Stimulated activated CD8-positive, alpha-beta memory T cell treated with anti-CD3 and anti-CD28 coated beads, Interleukin-7, amount 100 ng/mL, for 48 hours (primary cell): ENCODE data around the gene ZFAND3.
"Not testable (repeated sequence)": the region's sequence is repeated elsewhere in the genome, so short reads cannot be mapped to it uniquely, and the experiment has no call there.

Experiments
- DNase-seq, 2 donors: peaks; one replicate each; pipeline ENCODE4 v3.0.0-alpha.2; 2020; ENCODE audit warnings: low read depth in 1 of 2; ENCODE audit errors: extremely low read depth in 1 of 2

Gene ZFAND3

DNA sequence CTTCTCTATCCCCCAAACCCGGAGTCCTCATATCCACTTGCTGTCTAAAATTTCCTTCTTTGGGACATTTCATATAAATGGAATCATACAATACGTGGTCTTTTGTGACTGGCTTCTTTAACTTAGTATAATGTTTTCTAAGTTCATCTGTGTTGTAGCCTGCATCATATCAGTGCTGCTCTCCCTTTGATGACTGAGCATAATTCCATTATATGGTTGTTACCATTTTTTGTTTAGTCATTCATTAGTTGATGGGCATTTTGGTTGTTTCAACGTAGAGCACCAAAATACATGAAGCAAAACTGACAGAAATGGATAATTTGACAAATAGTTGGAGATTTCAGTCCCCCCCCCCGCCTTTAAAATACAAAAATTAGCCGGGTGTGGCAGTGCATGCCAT is 71.5 kb downstream of the ZFAND3 start:
- DNase-seq: no peak

DNA sequence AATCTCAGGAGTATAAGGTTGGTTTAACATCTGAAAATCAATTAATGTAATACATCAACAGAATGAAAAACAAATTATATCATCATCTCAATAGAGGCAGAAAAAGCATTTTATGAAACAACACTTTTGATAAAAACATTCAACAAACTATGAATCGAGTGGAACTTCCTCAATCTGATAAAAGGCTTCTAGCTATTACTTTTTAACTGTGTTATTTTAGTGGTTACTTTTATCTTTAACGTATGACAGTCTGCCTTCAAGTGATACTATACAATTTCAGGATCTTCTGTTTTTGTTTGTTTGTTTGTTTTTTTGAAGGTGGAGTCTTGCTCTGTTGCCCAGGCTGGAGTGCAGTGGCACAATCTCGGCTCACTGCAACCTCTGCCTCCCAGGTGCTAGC is 73.7 kb downstream of the ZFAND3 start:
- no peak for DNase-seq

DNA sequence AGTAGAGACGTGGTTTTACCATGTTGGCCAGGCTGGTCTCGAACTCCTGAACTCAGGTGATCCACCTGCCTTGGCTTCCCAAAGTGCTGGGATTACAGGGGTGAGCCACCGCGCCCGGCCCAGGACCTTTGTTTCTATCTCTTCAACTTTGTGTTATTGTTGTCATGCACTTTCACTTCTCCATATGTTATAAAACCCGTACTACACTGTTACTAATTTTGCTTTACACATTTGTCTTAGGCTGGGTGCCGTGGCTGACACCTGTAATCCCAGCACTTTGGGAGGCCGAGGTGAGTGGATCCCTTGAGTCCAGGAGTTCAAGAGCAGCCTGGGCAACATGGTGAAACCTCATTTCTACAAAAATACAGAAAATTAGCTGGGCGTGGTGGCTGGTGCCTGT is 74.2 kb downstream of the ZFAND3 start:
- not testable (repeated sequence) for DNase-seq

DNA sequence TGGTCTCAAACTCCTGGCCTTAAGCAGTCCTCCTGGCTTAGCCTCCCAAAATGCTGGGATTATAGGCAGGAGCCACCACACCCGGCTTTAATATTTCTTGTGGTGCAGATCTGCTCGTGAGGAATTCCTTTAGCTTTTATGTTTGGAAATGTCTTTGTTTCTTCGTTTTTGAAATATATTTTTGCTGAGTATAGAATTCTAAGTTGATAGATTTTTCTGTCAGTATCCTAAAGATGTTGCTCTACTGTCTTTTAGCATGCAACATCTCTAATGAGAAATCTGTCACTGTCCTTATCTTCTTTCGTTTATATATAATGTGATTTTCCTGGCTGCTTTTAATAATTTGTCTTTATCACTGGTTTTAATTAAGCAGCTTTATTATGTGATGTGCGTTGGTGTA is 75.1 kb downstream of the ZFAND3 start:
- DNase-seq: no peak

DNA sequence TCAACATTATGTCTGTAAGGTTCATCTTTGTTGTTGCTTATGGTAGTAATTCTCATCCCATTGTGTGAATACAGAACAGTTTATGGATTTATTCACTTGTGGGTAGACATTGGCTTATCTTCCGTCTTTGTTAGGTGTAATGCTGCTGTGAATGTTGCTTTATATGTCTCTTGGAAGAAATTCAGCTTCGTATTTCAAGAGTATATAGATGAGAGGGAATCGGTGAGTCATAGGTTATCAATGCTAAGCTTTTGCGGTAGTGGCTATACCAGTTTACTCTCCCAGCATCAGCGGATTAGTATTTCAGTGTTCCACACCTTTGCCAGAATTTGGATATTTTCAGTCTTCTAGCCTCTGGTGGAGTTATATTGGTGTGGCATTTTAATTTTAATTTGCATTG is 77.8 kb downstream of the ZFAND3 start:
- no peak for DNase-seq

DNA sequence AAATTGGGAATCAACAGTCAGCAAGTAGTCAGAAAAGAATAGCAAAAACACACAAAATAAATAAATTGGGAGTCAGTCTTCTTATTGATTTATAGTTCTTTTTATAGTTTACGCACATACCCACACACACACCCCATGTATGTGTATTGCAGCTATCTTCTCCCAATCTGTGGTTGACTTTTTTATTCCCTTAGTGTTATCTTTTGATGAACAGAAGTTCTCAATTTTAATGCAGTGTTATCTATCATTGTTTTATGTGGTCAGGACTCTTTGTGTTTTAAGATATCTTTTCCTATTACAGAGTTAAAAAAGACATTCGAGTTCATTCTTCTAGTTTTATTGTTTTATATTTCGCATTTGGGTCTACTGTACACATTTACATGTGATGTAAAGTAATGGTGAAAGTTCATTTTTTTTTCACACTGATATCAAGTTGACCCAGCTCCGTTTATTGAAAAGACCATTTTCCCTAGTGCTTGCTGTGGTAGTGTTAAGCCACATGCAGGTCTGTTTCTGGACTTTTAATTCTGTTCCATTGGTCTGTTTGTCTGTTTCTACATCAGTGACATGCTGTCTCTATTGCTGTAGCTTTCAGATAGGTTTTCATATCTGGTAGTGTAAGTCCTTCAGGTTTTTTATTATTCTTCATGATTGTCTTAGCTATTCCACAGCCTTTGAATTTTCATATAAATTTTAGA is 78.4 kb downstream of the ZFAND3 start:
- DNase-seq: no peak

DNA sequence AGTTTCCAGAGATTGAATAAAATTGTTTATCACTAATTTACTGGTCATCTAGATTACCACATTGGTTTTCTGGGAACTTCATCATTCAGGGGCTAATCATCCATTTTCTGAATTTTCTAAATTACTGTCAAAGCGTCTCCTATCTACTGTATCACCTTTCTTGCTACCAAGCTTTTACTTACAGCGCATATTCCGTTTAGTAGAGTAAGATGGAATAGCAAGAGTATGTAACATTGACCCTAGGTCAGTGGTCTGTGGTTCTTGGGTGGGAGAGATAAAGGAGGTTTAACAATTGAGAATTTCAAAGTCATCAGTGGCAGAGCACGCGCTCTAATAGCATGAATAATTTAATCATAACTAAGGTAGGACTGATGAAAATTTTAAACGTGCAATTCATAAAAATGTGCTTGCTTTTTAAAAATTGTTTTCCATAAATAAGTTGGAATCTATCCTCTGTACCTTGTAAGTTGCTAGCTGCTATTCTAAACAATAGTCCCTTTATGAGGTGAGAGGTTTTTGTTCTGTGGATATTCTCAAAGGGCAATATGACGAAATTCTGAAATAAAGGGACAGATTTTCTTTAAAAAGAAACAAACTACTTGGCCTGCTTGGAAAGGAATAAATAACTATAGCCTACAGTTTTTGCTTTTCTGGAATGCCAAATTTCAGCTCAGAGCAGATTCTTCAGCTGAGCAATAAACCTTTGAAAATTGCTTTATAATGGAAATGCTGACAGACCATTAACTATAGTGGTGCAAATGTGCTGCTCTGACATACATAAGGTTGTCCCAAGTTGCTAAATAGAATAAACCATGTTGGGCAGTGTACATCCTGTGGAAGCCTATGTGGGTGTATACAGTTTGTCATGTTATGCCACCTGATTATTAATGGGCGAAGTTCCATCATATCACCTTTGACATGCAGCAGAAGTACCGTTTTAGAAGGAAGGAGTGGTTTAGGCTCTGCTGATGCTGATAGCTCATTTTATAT is 84.1 kb downstream of the ZFAND3 start:
- DNase-seq: no peak

DNA sequence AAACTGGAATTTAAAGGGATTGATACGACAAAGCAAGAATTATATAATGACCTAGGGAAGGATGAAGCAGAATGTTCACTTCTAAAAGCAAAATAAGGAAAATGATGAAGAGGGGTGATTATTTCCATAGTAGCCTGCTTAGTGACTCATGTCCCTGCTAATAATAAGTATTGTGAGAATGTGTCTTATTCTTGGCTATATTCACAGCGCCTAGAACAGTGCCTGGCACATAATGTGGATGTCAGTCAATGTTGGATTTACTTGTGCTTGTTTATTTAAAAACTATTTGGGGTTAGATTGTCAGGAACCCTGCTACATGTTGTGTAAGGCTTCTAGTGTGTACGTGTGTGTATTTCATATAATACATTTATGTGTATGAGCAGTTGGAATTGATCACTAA is 85.1 kb downstream of the ZFAND3 start:
- no peak for DNase-seq

DNA sequence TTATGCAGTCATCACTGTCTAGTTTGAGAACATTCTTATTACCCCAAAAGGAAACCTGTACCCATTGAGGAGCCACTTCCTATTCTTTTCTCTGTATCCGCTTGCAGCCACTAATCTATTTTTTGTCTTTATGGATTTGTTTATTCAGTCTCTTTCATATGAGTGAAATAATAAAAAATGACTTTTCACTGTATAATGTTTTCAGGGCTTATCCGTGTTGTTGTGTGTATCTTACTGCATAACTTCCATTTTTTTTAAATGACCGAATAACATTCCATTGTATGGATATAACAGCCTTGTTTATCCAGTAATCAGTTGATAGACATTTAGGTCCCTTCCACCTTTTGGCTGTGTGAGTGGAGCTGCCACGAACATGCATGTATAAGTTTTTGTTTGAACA is 86.6 kb downstream of the ZFAND3 start:
- no peak for DNase-seq

DNA sequence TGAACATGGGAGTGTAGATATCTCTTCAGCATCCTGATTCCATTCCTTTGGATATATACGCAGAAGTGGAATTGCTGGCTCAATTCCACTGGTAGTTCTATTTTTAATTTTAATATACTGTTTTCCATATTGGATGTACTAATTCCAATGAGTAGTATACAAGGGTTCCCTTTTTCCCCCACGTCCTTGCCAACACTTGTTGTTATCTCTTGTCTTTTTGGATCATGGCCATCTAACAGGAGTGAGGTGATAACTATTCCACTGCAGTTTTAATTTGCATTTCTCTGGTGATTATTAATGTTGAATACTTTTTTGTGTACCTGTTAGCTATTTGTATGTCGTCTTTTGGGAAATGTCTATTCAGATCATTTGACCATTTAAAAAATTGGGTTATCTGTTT is 91.5 kb downstream of the ZFAND3 start:
- no peak for DNase-seq

DNA sequence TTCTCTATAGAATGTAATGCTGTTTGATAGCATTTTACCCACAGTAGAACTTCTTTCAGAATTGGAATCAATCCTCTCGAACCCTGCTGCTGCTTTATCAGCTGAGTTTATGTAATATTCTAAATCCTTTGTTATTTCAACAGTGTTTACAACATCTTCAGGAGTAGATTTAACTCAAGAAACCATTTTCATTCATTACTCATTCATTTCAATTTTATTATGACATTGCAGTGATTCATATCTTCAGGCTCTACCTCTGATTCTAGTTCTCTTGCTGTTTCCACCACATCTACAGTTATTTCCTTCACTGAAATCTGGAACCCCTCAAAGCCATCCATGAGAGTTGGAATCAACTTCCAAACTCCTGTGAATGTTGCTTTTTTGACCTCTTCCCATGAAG is 93.7 kb downstream of the ZFAND3 start:
- DNase-seq: no peak

DNA sequence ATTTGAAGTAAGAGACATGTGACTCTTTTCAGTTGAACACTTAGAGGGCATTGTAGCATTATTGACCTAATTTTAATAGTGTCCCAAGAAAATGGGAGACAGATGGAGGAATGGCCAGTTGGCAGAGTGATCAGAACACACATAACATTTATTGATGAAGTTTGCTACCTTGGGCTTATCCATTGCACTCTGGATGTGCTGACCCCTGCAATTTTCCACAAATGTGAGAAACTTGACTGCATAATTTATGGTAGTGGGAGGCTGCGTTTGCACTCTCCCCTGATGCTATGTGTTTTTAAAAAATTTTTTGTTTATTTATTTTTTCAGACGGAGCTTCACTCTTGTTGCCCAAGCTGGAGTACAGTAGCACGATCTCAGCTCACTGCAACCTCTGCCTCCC is 95.9 kb downstream of the ZFAND3 start:
- DNase-seq: no peak

DNA sequence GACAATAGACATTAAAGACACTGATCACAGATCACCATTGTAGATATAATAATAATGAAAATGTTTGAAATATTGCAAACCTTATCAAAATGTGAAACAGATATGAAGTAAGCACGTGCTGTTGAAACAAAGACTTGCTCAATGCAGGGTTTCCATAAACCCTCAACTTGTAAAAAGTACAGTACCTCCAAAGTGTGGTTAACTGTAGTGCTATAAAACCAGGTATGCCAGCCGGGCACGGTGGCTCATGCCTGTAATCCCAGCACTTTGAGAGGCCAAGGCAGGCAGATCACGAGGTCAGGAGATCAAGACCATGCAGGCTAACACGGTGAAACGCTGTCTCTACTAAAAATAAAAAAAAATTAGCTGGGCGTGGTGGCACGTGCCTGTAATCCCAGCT is 96.6 kb downstream of the ZFAND3 start:
- DNase-seq: no peak

DNA sequence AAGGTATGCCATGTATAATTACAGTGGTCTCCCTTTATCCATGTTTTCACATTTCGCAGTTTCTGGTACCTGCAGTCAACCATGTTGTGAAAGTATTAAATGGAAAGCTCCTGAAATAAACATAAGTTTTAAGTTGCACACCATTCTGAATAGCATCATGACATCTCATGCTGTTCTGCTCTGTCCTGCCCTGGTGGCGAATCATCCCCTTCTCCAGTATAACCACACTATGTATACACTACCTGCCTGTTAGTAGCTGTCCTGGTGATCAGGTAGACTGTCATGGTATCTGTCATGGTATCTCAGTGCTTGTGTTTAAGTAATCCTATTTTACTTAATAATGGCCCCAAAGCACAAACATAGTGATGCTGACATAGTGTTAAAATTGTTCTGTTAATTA is 97.1 kb downstream of the ZFAND3 start:
- DNase-seq: no peak

DNA sequence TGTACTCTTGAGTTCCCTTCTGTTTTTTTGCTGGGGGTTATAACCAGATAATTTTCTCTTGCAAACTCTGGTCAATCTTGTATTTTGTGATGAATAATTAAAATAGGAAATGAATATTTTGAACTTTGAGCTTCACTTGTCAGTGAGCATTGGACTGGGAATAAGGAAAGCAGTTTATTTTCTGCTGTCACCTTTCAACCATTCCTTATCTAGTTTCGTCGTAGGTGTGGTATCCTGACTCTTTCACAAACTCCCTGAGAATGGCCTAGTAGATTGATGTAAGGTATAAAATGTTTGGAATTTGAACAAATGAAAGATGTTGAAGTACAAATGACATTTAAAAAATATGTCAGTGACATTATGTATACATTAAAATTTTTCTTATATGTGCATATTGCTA is 98.0 kb downstream of the ZFAND3 start:
- DNase-seq: no peak

DNA sequence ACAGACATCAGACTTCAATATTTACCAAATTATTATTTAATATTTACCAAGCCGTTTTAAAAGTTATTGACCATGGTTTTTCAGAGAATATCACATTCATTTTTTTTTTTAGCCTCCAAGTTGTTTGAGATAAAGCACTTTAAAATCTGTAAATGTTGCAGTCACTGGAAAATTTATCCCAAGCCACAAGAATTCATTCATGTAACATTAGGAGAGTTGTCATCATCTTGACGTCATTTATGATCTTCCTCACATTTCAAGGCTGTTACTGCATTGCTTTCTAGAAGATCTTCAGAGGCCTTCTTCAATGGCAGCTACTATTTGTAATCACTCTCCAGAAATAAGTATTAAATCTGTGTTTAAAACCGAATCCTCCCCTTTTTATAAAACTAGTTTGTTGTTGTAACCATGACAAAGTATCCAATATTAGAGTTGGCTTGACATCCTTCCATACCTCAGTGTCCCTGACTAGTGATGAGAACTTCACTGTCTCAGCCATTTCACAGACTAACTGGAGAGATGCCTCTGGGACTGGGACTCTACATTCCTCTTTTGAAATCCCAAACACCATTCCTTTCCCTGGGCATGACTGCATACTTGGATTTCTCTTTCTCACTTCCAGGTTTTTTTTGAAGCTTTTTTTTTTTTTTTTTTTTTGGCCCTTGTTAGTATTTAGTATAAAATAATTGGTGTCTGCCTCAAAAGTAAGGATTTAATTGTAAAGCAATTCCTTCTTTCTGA is 100.1 kb downstream of the ZFAND3 start:
- DNase-seq: no peak

DNA sequence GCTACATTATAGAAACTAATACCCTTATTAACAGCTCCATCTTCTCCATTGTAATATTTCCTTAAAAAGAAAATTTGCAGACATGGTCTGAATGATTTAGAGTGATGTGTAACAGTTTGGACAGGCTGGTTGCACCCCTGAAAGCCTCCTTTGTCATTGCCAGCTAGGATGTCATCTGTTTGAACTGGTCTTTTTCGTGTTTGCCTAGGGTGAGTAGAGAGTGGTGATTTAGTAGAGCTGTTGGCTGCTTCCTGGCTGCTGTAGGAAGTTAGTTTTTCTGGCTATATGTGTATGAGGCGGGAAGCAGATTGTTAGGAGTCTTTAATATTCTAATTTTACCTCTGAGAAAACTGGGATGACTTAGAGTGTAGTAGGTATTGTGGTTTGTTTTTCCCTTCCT is 101.1 kb downstream of the ZFAND3 start:
- DNase-seq: no peak

DNA sequence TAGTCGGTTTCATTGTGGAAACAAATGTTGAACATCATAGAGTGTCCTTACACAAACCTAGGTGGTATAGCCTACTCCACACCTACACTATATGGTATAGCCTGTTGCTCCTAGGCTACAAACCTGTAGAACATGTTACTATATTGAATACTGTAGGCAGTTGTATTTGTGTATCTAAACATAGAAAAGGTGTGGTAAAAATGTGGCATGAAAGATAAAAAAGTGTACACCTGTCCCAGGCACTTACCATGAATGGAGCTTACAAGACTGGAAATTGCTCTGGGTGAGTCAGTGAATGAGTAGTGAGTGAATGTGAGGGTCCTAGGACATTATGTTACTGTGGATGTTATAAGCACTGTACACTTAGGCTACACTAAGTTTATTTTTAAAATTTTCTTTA is 103.0 kb downstream of the ZFAND3 start:
- no peak for DNase-seq

DNA sequence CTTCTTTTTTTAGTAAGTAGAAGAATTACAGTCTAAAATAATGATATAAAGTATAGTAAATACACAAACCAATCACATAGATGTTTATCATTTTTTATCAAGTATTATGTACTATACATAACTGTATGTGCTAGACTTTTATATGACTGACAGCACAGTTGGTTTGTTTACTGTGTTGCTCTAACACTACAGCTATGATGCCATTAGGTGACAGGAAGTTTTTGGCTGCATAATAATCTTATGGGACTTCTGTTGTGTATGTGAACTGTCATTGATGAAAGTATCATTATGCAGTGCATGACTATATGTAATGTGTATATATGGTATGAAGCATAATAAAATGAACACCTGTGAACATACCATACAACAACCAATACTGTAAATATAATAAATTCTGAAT is 104.0 kb downstream of the ZFAND3 start:
- DNase-seq: no peak

DNA sequence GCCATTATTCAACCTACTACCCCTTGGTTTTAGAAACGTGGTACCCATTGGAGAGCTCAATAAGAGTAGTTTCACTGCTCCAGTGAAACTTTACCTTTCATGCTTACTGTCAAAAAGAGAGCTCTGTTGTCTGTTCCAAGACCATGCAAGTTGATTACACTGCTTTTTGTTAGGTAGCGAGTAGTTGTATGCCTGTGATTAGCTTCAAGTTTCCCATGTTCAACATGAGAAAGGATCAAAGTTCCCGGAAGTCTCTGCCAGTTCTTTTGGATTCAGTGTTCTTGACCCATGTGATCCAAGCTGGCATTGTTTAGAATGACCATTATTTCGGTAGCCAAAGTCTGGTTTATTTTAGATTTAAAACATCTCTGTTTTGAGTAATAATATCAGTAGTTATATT is 107.1 kb downstream of the ZFAND3 start:
- no peak for DNase-seq

DNA sequence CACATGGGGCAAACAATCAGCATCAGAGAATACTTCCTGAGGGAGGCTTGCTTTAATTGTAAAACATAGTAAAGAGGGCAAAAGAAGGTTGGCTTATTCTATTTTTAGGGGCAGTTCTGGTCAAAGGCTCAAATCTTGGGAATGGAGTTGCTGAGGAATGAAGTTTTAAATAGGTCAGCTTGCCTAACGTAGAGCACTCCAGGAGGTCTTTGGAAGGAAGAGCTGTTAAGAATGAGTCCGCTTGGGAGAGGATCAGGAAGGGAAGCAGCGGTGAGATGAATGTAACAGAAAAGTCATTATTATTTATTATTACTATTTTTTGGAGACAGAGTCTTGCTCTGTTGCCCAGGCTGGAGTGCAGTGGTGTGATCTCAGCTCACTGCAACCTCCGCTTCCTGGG is 108.7 kb downstream of the ZFAND3 start:
- DNase-seq: no peak
